HG03045 (cell line): ENCODE data around the gene FGFR2.

Source experiments
- ATAC-seq: cut with Tn5 transposase; IDR thresholded peaks from one replicate; pipeline ENCODE4 v1.9.1; 2021; ENCODE audit warnings: mild to moderate bottlenecking, moderate library complexity; ENCODE audit not compliant: unreplicated experiment

FGFR2 gene

DNA sequence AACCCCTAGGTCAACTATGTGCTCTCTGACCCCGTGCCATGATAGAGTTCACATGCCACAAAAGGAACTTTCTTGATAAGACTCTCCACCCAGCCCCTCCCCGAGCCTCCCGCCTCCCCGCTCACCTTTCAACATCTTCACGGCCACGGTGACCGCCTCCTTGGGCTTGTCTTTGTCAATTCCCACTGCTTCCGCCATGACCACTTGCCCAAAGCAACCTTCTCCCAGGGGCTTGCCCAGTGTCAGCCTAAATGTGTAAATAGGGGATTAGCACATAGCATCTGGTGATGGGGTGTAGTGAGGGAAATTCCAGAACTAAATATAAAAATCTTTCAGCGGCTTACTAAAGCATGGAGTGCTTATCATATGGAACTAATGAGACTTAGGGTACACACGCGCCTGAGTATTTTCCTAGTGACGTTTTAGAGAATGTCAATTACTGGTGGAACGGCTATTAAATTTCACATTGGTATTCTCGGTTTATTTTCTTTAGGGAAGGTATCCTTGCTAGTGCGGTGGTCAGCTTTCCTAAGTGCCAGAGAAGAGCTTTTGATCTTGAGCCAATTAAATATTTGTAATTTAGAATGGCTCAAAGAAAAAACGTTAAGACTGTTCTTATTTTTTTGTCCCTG, 97.4 kb downstream of the FGFR2 start:
- ATAC-seq: no peak

- ATAC-seq: no peak
Observed at GRCh38 chr10:121497513-121498470, 100.5 kb downstream of the FGFR2 start.

DNA sequence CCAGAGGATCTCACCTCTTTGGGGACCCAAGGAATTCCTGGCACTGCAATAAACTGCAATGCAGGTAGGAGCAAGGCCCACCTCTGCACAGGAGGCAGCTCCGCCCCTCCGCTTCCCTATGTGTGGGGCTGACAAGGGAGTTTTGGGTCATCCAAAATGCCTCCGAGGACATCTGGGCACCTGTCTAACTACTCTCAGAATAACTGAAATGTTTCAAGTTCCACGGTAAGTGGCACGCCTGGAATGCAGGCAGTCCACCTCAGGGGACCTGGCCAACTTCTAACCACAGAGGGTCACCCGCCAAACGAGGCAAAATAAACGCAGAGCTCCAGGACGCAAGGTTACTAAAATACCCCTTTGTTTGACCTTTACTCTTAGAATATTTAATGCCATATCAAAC, 102.5 kb downstream of the FGFR2 start:
- no peak for ATAC-seq

- ATAC-seq: no peak
Observed at GRCh38 chr10:121494296-121494695, 103.9 kb downstream of the FGFR2 start.

DNA sequence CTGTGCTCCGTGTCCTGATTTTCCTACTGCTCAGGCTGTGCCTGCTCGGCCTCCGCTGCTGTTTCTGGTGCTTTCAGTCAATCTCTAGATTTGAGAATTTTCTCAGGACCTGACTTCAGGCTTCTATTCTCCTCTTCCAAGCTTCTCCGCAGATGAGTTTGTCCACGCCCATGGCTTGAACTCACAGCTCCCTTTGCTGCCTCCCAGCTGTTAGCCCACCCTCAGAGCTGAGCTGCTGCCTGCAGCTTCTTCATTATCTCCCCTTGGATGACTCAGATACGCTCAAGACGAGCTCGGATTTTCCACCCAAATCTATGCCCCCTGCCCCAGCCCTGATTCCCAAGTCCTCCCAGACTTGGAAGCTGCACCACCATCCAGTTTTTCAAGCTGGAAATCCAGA, 104.7 kb downstream of the FGFR2 start:
- no peak for ATAC-seq

DNA sequence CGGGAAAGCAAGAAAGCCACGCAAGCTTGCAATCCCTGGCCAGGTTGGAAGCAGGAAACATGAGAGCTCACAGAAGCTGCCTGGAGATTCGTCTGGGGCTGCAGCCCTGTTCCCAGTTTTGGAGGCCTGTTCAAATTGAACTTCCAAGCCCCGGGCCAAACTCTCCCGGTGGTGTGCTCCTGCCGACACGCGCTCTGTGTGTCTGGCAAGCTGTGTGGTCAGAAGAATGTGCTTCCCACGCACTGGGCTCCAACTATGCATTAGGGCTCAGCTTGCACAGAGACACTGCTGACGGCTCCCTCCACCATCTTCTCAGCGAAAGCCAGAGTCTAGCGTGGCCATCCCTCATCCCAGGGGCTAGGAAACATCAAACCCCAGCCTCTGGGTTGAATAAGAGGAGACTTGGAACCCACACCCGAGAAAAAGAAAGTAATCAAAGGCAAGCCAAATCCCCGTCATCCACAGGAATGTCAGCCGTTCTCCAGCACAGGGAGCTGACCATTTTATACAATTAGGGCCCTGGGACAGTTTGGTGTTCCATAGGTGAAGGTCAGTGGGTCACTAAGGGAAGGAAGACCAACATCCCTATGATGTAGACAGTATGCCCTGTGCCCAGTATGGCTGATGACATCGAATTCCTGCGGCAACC, 107.2 kb downstream of the FGFR2 start:
- ATAC-seq: no peak

- no peak for ATAC-seq
Observed at GRCh38 chr10:121485436-121486139, 112.7 kb downstream of the FGFR2 start.

DNA sequence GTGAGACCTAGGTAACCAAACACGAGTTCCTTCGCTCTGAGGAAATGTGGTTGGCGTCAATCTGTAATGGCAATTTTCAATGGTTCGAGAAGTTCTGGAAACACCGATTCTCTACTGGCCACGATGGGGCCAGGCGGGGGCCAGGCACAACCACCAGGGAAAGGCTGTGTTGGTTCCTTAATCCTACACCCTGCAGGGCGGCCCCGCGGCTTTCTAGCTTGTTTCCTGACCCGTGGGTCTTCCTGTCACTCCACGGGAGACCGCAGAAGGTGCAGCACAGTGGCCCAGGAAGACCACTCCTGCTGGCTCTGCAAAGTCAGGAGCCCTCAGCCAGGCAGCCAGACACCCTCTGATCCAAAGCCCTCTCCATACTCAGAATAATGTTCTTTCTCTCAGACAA, 113.4 kb downstream of the FGFR2 start:
- no peak for ATAC-seq

- no peak for ATAC-seq
Observed at GRCh38 chr10:121484401-121484800, 113.8 kb downstream of the FGFR2 start.

DNA sequence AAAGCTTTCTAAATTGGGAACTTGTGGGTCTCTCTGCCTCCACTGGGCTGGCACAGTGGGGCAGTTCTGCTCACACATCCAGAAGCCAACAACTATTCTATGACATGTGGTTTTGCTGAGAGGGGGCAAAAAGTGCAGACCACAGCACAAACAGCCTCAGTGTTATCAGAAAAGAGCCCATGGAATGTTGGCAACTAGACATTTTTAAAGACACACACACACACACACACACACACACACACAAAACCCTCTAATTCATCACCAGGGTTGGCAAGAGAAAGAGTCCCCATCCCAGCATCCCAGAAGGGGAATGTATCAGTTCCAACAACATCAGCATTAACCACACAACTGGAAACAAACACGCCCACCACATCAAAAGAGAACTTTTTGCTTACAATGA, 117.1 kb downstream of the FGFR2 start:
- no peak for ATAC-seq

DNA sequence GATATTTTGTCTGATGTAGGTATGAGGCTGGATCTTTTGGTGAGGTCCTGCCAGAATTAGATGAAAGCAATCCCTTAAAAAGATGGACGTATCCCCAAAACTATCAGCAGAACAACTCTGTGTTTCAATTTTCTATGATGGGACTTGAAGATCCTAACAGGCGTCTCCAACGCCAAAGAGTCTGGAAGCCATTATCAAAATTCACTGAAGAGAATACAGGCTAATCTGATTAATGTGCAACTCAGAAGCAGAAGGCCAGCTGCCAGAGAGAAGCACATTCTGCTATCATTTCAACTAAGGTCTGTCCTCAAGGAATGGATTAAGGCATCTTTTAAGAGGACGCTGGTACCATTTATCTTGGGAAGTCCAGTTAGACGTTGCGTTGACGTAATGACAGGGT, 119.7 kb downstream of the FGFR2 start:
- ATAC-seq: no peak

- ATAC-seq: no peak
Observed at GRCh38 chr10:121469797-121470606, 128.2 kb downstream of the FGFR2 start.

- ATAC-seq: no peak
Observed at GRCh38 chr10:121468726-121469125, 129.5 kb downstream of the FGFR2 start.

- ATAC-seq: no peak
Observed at GRCh38 chr10:121466424-121466823, 131.8 kb downstream of the FGFR2 start.

GRCh38 chr10:121465215-121465614, 133.0 kb downstream of the FGFR2 start:
- ATAC-seq: no peak

- no peak for ATAC-seq
Observed at GRCh38 chr10:121464517-121464916, 133.7 kb downstream of the FGFR2 start.

DNA sequence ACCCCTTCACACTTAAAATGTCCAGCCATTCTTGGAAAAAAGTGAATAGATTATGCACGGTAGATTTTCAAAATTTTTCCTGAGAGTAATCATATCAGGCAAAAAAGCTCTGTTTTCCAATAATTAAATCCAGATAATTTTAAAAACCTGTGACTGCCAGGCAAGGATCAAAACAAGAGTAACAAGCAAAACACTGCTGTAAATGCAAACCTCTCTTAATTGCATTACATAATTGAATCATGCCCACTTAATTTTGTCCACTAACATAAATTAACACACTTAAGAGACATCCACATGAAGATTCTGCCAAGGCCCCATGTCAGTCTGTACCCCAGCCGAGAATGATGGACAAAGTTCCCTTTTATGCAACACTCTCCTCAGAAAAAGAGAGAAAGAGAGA, 135.3 kb downstream of the FGFR2 start:
- no peak for ATAC-seq

GRCh38 chr10:121462281-121462680, 136.0 kb downstream of the FGFR2 start:
- no peak for ATAC-seq

- ATAC-seq: no peak
Observed at GRCh38 chr10:121461307-121461706, 136.9 kb downstream of the FGFR2 start.

DNA sequence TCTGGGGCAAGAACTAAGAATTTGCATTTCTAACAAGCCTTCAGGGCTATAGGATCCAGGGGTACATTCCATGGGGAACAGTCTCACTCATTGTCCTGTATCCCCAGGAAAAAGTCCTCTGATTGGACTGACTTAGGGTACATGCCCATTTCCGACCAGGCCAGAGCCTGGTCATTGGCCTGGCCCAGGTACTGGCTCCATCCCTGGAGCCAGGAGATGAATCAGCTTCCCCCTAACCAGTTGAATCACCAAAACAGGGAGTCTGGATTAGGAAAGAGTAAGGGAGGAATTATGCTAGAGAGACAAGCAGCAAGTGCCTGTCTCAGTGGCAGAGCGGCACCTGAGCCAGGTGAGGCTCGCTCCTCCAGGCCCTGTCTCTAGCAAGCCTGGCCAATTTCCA, 137.5 kb downstream of the FGFR2 start:
- no peak for ATAC-seq
